Anterior cingulate cortex (tissue), 58 donors: ENCODE results near the gene PPP2R5E.

Source experiments
- DNase-seq, 58 donors: peaks; one replicate each; lab custom pipeline; 2025; lab: John Stamatoyannopoulos, UW

Gene PPP2R5E

GRCh38 chr14:63436286-63437098, 106.7 kb downstream of the PPP2R5E start:
- DNase-seq, result no peak

- peak in 23 of 58 donors; percentile 2 to 43 (median 21) for DNase-seq
Observed at GRCh38 chr14:63435838-63436237, 107.3 kb downstream of the PPP2R5E start.

- DNase-seq, result no peak
Observed at GRCh38 chr14:63435204-63435603, 108.0 kb downstream of the PPP2R5E start.

- DNase-seq, result no peak
Observed at GRCh38 chr14:63432888-63433552, 110.2 kb downstream of the PPP2R5E start.

GRCh38 chr14:63432228-63432627, 110.9 kb downstream of the PPP2R5E start:
- DNase-seq, result no peak

GRCh38 chr14:63431466-63431865, 111.7 kb downstream of the PPP2R5E start:
- DNase-seq, result no peak

GRCh38 chr14:63428486-63428885, 114.7 kb downstream of the PPP2R5E start:
- DNase-seq, result no peak

GRCh38 chr14:63426838-63427352, 116.3 kb downstream of the PPP2R5E start:
- DNase-seq, result no peak

- peak in 1 of 58 donors; percentile 3 for DNase-seq
Observed at GRCh38 chr14:63423889-63424288, 119.3 kb downstream of the PPP2R5E start.

GRCh38 chr14:63423381-63423780, 119.8 kb downstream of the PPP2R5E start:
- no peak for DNase-seq

- DNase-seq, result no peak
Observed at GRCh38 chr14:63421919-63422318, 121.3 kb downstream of the PPP2R5E start.

- DNase-seq, result no peak
Observed at GRCh38 chr14:63421226-63421625, 122.0 kb downstream of the PPP2R5E start.

- DNase-seq, result no peak
Observed at GRCh38 chr14:63418020-63418419, 125.2 kb downstream of the PPP2R5E start.

- no peak for DNase-seq
Observed at GRCh38 chr14:63413009-63413408, 130.2 kb downstream of the PPP2R5E start.

- no peak for DNase-seq
Observed at GRCh38 chr14:63406333-63406732, 136.8 kb downstream of the PPP2R5E start.

- DNase-seq, result no peak
Observed at GRCh38 chr14:63405715-63406114, 137.5 kb downstream of the PPP2R5E start.

GRCh38 chr14:63404906-63405305, 138.3 kb downstream of the PPP2R5E start:
- DNase-seq, result no peak

GRCh38 chr14:63401646-63402045, 141.5 kb downstream of the PPP2R5E start:
- DNase-seq, result no peak

GRCh38 chr14:63398952-63399351, 144.2 kb downstream of the PPP2R5E start:
- no peak for DNase-seq

GRCh38 chr14:63394841-63395240, 148.3 kb downstream of the PPP2R5E start:
- no peak for DNase-seq

GRCh38 chr14:63394432-63394831, 148.7 kb downstream of the PPP2R5E start:
- DNase-seq, result no peak

GRCh38 chr14:63393012-63393411, 150.2 kb downstream of the PPP2R5E start:
- no peak for DNase-seq
